H9 (cell line): ENCODE data around the gene SETBP1. TPM values are rescaled to one million over a fixed set of nuclear protein-coding genes. Genes with fewer than 3 reads are reported as not detected.

Source experiments
- DNase-seq: peaks from one replicate; pipeline ENCODE4 v3.0.0-alpha.2; 2017
- H2AFZ ChIP-seq: one replicate; pipeline ENCODE4 v1.6.1; 2013; ENCODE audit warnings: mild to moderate bottlenecking, low read length, control low read depth, moderate library complexity
- H2AK5ac ChIP-seq: 2 replicates; pipeline ENCODE4 v1.6.1; 2013; ENCODE audit warnings: low read length, control low read depth, mixed read lengths; ENCODE audit not compliant: insufficient read length
- H2BK120ac ChIP-seq: one replicate; pipeline ENCODE4 v1.6.1; 2013; ENCODE audit warnings: low read depth, mild to moderate bottlenecking, low read length, control low read depth, inconsistent platforms; ENCODE audit not compliant: poor library complexity, severe bottlenecking
- H2BK12ac ChIP-seq: 2 replicates; pipeline ENCODE4 v1.6.1; 2013; ENCODE audit warnings: low read length, control low read depth, mixed read lengths, low read depth; ENCODE audit not compliant: insufficient read length
- H2BK15ac ChIP-seq: 2 replicates; pipeline ENCODE4 v1.6.1; 2013; ENCODE audit warnings: low read depth, low read length, control low read depth
- H2BK20ac ChIP-seq: one replicate; pipeline ENCODE4 v1.6.1; 2013; ENCODE audit warnings: low read depth, mild to moderate bottlenecking, low read length, control low read depth, inconsistent platforms; ENCODE audit not compliant: poor library complexity, severe bottlenecking
- H2BK5ac ChIP-seq: 2 replicates; pipeline ENCODE4 v1.6.1; 2013; ENCODE audit warnings: low read length, control low read depth, mixed read lengths; ENCODE audit not compliant: insufficient read length
- H3K14ac ChIP-seq: 2 replicates; pipeline ENCODE4 v1.6.1; 2013; ENCODE audit warnings: low read length, control low read depth; ENCODE audit not compliant: insufficient read depth
- H3K18ac ChIP-seq: 2 replicates; pipeline ENCODE4 v1.6.1; 2013; ENCODE audit warnings: low read depth, mild to moderate bottlenecking, mixed read lengths, low read length, control low read depth; ENCODE audit not compliant: insufficient read length
- H3K23ac ChIP-seq: 2 replicates; pipeline ENCODE4 v1.6.1; 2013; ENCODE audit warnings: low read length, control low read depth, mixed read lengths, low read depth; ENCODE audit not compliant: insufficient read length
- H3K23me2 ChIP-seq: 2 replicates; pipeline ENCODE4 v1.6.1; 2013; ENCODE audit warnings: low read depth, mild to moderate bottlenecking, mixed read lengths, low read length, control low read depth; ENCODE audit not compliant: insufficient read length, poor library complexity, severe bottlenecking
- H3K27ac ChIP-seq: 2 replicates; pipeline ENCODE4 v1.5.1; 2013; ENCODE audit warnings: low read length, control low read depth, mixed read lengths, low read depth; ENCODE audit not compliant: insufficient read length
- H3K27me3 ChIP-seq: 2 replicates; pipeline ENCODE4 v1.6.1; 2013; ENCODE audit warnings: low read length, control low read depth, inconsistent platforms; ENCODE audit not compliant: insufficient read depth
- H3K4ac ChIP-seq: 2 replicates; pipeline ENCODE4 v1.6.1; 2013; ENCODE audit warnings: low read depth, mild to moderate bottlenecking, control low read depth, inconsistent platforms, low read length, moderate library complexity
- H3K4me1 ChIP-seq: 2 replicates; pipeline ENCODE4 v1.6.1; 2013; ENCODE audit warnings: low read length, control low read depth, inconsistent platforms; ENCODE audit not compliant: insufficient read depth
- H3K4me2 ChIP-seq: 2 replicates; pipeline ENCODE4 v1.6.1; 2013; ENCODE audit warnings: low read length, control low read depth, mixed read lengths; ENCODE audit not compliant: insufficient read length, insufficient read depth
- H3K56ac ChIP-seq: 2 replicates; pipeline ENCODE4 v1.6.1; 2013; ENCODE audit warnings: low read depth, mild to moderate bottlenecking, mixed read lengths, low read length, control low read depth; ENCODE audit not compliant: insufficient read length
- H3K79me1 ChIP-seq: 2 replicates; pipeline ENCODE4 v1.6.1; 2013; ENCODE audit warnings: low read depth, mild to moderate bottlenecking, moderate library complexity, low read length, control low read depth, inconsistent platforms; ENCODE audit not compliant: insufficient read depth, poor library complexity, severe bottlenecking
- H3K79me2 ChIP-seq: 2 replicates; pipeline ENCODE4 v1.6.1; 2013; ENCODE audit warnings: low read length, control low read depth, inconsistent platforms; ENCODE audit not compliant: insufficient read depth
- H3K9ac ChIP-seq: 2 replicates; pipeline ENCODE4 v1.6.1; 2013; ENCODE audit warnings: low read length, control low read depth, mixed read lengths; ENCODE audit not compliant: insufficient read length; ENCODE audit errors: extremely low read depth
- H3K9me3 ChIP-seq: one replicate; pipeline ENCODE4 v1.6.1; 2013; ENCODE audit warnings: low read depth, low read length, inconsistent platforms; ENCODE audit not compliant: control insufficient read depth
- H3T11ph ChIP-seq: one replicate; pipeline ENCODE4 v1.6.1; 2013; ENCODE audit warnings: mild to moderate bottlenecking, low read length, control low read depth, inconsistent platforms
- H4K20me1 ChIP-seq: one replicate; pipeline ENCODE4 v1.6.1; 2013; ENCODE audit not compliant: control insufficient read depth, insufficient read length, insufficient read depth
- H4K5ac ChIP-seq: 2 replicates; pipeline ENCODE4 v1.6.1; 2013; ENCODE audit warnings: low read depth, mild to moderate bottlenecking, mixed read lengths, low read length, control low read depth; ENCODE audit not compliant: insufficient read length
- H4K8ac ChIP-seq: replicated peaks from 2 replicates; pipeline ENCODE4 v1.6.1; 2013; ENCODE audit warnings: low read length, control low read depth, mixed read lengths, low read depth; ENCODE audit not compliant: insufficient read length
- H4K91ac ChIP-seq: 2 replicates; pipeline ENCODE4 v1.6.1; 2013; ENCODE audit warnings: low read depth, mild to moderate bottlenecking, moderate library complexity, mixed read lengths, low read length, control low read depth; ENCODE audit not compliant: insufficient read length
- H3K27ac Mint-ChIP-seq, 3 experiments: 2 replicates in 2 of 3; 3 replicates in 1 of 3; pipeline ENCODE4 v1.8.0; 2020 to 2021; ENCODE audit warnings: mixed read lengths in 3 of 3, mild to moderate bottlenecking in 1 of 3, moderate library complexity in 1 of 3
- H3K27me3 Mint-ChIP-seq: 2 replicates; pipeline ENCODE4 v1.8.0; 2021; ENCODE audit warnings: low read depth, mild to moderate bottlenecking, moderate library complexity, mixed read lengths
- H3K36me3 Mint-ChIP-seq, 3 experiments: 2 replicates in 2 of 3; 3 replicates in 1 of 3; pipeline ENCODE4 v1.8.0; 2020 to 2021; ENCODE audit warnings: low read depth in 3 of 3, mixed read lengths in 3 of 3; ENCODE audit not compliant: insufficient read depth in 1 of 3
- H3K4me1 Mint-ChIP-seq, 2 experiments: 2 replicates each; pipeline ENCODE4 v1.8.0; 2020; ENCODE audit warnings: mixed read lengths in 2 of 2
- H3K4me3 Mint-ChIP-seq, 2 experiments: 2 replicates in 1 of 2; 3 replicates in 1 of 2; pipeline ENCODE4 v1.8.0; 2020 to 2021; ENCODE audit warnings: mild to moderate bottlenecking in 2 of 2, mixed read lengths in 2 of 2, moderate library complexity in 1 of 2
- H3K9me3 Mint-ChIP-seq, 2 experiments: 2 replicates in 1 of 2; 3 replicates in 1 of 2; pipeline ENCODE4 v1.8.0; 2020; ENCODE audit warnings: mild to moderate bottlenecking in 2 of 2, mixed read lengths in 2 of 2, moderate library complexity in 1 of 2
- CTCF ChIP-seq: fragments of 200-600 bp; sonication (generic); conservative IDR thresholded peaks from 3 replicates; pipeline ENCODE4 v1.8.0; 2021; ENCODE audit warnings: antibody characterized with exemption, mild to moderate bottlenecking
- WGBS: extraction: QIAGEN DNeasy Blood & Tissue Kit; methylation state at CpG from one replicate; pipeline ENCODE4 v1.1.7; 2013; ENCODE audit warnings: missing lambda C conversion rate, low lambda C conversion rate, mixed read lengths; ENCODE audit not compliant: insufficient read length; ENCODE audit errors: extremely low coverage; 5-methylcytosine and 5-hydroxymethylcytosine counted together
- total RNA-seq: library from RNA; stranded (reverse); gene quantifications from 2 replicates; pipeline ENCODE4 v1.2.1, GENCODE V29; 2021

The SETBP1 gene
- total RNA-seq, 1 experiment from 2014 or later, result 4.6 TPM

- H4K20me1 ChIP-seq, result no peaks in the 10 kb centered on the region
- H3K27ac Mint-ChIP-seq, result 0 out of 7 replicates have a peak overlapping the region, but pooled peaks of 1 of the 3 experiments have one; percentile 17
- no peak overlapping the region for H3K23ac ChIP-seq
- no peak overlapping the region for H3T11ph ChIP-seq
- no peak overlapping the region for H4K91ac ChIP-seq
- no peak for TF ChIP-seq CTCF
- H2AFZ ChIP-seq, result no peak overlapping the region
- no peaks in the 10 kb centered on the region for H3K23me2 ChIP-seq
- peaks cover 30 to 53% of the 10 kb centered on the region in 2 experiments for H3K4me1 Mint-ChIP-seq
- H3K9ac ChIP-seq, result no peak overlapping the region
- no peak overlapping the region for H3K4ac ChIP-seq
- no peaks in the 10 kb centered on the region for H3K79me1 ChIP-seq
- no peak overlapping the region for H2BK5ac ChIP-seq
- no peak overlapping the region for H4K5ac ChIP-seq
- H2BK15ac ChIP-seq, result no peak overlapping the region
- H2AK5ac ChIP-seq, result no peak overlapping the region
- H3K56ac ChIP-seq, result no peak overlapping the region
- no peaks in the 10 kb centered on the region for H3K79me2 ChIP-seq
- no peak overlapping the region for H3K27ac ChIP-seq
- no peak overlapping the region for H2BK120ac ChIP-seq
- H3K27me3 ChIP-seq, result no peaks in the 10 kb centered on the region
- H3K4me3 Mint-ChIP-seq, result no peak overlapping the region
- no peaks in the 10 kb centered on the region for H3K9me3 ChIP-seq
- no peak for DNase-seq
- H3K18ac ChIP-seq, result no peak overlapping the region
- H4K8ac ChIP-seq, result no peak overlapping the region
- no peak overlapping the region for H3K4me2 ChIP-seq
- H3K27me3 Mint-ChIP-seq, result peaks cover 6% of the 10 kb centered on the region; the same call in 1 of the 2 replicates
- no peaks in the 10 kb centered on the region for H3K9me3 Mint-ChIP-seq
- H2BK20ac ChIP-seq, result no peak overlapping the region
- WGBS, result no CpG with 5 or more reads among the region's 6 CpGs
- no peak overlapping the region for H2BK12ac ChIP-seq
- no peak overlapping the region for H3K14ac ChIP-seq
- no peaks in the 10 kb centered on the region for H3K36me3 Mint-ChIP-seq
- H3K4me1 ChIP-seq, result no peaks in the 10 kb centered on the region
Observed at GRCh38 chr18:44816477-44816876, 135.8 kb downstream of the SETBP1 start.
